ENCODE results near the gene LNPEP. TPM values are rescaled to one million over a fixed set of nuclear protein-coding genes. Genes with fewer than 3 reads are reported as not detected.
"Not testable (repeated sequence)": the region's sequence is repeated elsewhere in the genome, so short reads cannot be mapped to it uniquely, and the experiment has no call there.

LNPEP gene
- total and polyA plus RNA-seq, 2 donors from 2014 or later = 6.5 to 74.3 TPM

DNA sequence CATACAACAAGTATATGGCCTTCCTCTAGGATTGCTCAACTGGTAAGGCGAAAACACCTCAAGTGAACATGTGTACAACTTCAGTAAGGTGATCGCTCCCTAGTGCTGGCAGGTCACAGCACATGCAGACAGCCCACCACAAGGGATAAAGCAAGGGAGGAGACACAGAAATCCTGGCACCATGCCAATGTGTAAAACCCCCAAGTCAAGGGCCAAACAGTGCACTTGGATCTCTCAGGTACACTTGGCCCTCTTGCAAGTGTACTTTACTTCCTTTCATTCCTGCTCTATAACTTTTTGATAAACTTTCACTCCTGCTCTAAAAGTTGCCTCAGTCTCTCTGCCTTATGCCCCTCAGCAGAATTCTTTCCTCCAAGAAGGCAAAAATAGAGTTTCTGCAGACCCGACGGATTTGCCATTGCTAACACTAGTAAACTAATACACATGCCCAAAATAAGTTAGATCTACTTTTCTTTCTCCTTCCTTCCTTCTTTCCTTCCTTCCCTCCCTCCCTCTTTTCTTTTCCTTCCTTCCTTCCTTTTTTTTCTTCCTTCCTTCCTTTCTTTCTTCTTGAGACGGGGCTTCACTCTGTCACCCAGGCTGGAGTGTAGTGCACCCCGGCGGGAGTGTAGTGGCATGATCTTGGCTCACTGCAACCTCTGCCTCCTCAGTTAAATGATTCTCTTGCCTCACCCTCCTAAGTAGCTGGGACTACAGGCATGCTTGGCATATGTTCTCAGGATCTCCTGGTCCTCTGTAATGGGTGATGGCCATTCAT, 6.8 kb upstream of the LNPEP start:
- DNase-seq (no peak), FAIRE-seq (no peak)
- no peaks in the 10 kb centered on the region for H3K36me3 ChIP-seq (ENCODE audit: control insufficient read depth in 2 of 3, insufficient read depth in 3 of 3, low read length in 3 of 3)
- H3K9ac ChIP-seq (ENCODE audit: low read length in 3 of 3) = no peak overlapping the region
- TF ChIP-seq, protein P1, sequence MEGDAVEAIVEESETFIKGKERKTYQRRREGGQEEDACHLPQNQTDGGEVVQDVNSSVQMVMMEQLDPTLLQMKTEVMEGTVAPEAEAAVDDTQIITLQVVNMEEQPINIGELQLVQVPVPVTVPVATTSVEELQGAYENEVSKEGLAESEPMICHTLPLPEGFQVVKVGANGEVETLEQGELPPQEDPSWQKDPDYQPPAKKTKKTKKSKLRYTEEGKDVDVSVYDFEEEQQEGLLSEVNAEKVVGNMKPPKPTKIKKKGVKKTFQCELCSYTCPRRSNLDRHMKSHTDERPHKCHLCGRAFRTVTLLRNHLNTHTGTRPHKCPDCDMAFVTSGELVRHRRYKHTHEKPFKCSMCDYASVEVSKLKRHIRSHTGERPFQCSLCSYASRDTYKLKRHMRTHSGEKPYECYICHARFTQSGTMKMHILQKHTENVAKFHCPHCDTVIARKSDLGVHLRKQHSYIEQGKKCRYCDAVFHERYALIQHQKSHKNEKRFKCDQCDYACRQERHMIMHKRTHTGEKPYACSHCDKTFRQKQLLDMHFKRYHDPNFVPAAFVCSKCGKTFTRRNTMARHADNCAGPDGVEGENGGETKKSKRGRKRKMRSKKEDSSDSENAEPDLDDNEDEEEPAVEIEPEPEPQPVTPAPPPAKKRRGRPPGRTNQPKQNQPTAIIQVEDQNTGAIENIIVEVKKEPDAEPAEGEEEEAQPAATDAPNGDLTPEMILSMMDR (IDR thresholded peaks at IDR 0.05; ENCODE audit: borderline replicate concordance, extremely low read depth, insufficient read depth) = no peak
- H3K9me3 ChIP-seq (ENCODE audit: control insufficient read depth in 2 of 3, insufficient read depth in 1 of 3, low read length in 3 of 3) = no peaks in the 10 kb centered on the region
- H3K4me3 ChIP-seq (ENCODE audit: low read length in 3 of 3) = no peak overlapping the region
- H3K4me1 ChIP-seq (ENCODE audit: control insufficient read depth in 2 of 3, insufficient read depth in 2 of 3, low read depth in 1 of 3, low read length in 3 of 3) = peaks cover 0 to 10% (median 8%) of the 10 kb centered on the region in 3 donors
- H3K27ac ChIP-seq (ENCODE audit: low read depth in 2 of 2, low read length in 2 of 2) = no peak overlapping the region
- H3K27me3 ChIP-seq (ENCODE audit: control insufficient read depth, insufficient read depth, low read length) = no peaks in the 10 kb centered on the region
- intact Hi-C loops (cut with DNase I) = no loop called here

DNA sequence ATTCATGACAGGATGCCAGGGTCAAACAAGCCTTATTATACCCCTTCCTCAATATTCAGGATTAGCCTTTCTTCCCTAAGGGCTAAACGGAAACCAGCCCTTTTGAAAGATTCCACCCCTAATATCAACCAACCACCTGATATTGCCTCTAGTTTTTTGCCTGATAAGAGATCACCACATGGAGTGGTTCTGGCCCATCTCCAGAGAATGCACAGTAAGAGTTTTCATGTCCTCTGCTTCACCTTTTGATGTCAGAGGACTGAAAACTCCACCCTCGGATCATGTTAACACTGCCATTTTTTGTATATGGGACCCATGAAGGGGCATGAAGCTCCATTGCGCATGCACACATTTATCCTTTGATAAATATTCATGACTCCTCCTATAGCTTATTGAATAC, 5.8 kb upstream of the LNPEP start:
- intact Hi-C loops (cut with DNase I) = no loop called here
- Histone ChIP-seq H3K4me1 (ENCODE audit: control insufficient read depth in 2 of 3, insufficient read depth in 2 of 3, low read depth in 1 of 3, low read length in 3 of 3) (peaks cover 0 to 11% (median 10%) of the 10 kb centered on the region in 3 donors), H3K27me3 (ENCODE audit: control insufficient read depth, insufficient read depth, low read length) (no peaks in the 10 kb centered on the region), H3K36me3 (ENCODE audit: control insufficient read depth in 2 of 3, insufficient read depth in 3 of 3, low read length in 3 of 3) (no peaks in the 10 kb centered on the region), H3K9ac (ENCODE audit: low read length in 3 of 3) (no peak overlapping the region), H3K9me3 (ENCODE audit: control insufficient read depth in 2 of 3, insufficient read depth in 1 of 3, low read length in 3 of 3) (no peaks in the 10 kb centered on the region), H3K27ac (ENCODE audit: low read depth in 2 of 2, low read length in 2 of 2) (no peak overlapping the region), H3K4me3 (ENCODE audit: low read length in 3 of 3) (no peak overlapping the region)
- DNase-seq (no peak), FAIRE-seq (no peak)
- TF ChIP-seq, protein P1 (IDR thresholded peaks at IDR 0.05; ENCODE audit: borderline replicate concordance, extremely low read depth, insufficient read depth) = no peak

DNA sequence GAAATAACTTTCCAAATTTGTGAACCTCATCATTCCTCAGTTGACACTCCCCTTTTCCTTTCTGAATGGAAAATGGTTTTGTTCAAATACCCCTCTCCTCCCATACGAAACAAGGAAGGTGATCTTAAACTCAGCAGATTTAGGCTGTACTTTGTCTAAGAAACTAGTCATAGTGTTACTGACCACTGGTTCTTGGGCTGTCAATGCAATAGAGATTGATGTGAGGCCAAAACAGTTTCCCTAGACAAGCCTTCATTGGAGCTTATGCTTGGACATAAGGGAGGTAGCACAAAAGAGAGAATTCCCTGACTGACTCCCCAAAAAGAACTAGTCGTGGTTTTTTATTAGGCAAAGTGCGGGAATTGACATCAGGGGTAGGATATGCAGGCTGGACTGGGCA, 5.3 kb upstream of the LNPEP start:
- FAIRE-seq = no peak
- intact Hi-C loops (cut with DNase I) = no loop called here
- no peaks in the 10 kb centered on the region for H3K36me3 ChIP-seq (ENCODE audit: control insufficient read depth in 2 of 3, insufficient read depth in 3 of 3, low read length in 3 of 3)
- no peak overlapping the region for H3K27ac ChIP-seq (ENCODE audit: low read depth in 2 of 2, low read length in 2 of 2)
- TF ChIP-seq, protein P1 (IDR thresholded peaks at IDR 0.05; ENCODE audit: borderline replicate concordance, extremely low read depth, insufficient read depth) = no peak
- no peaks in the 10 kb centered on the region for H3K27me3 ChIP-seq (ENCODE audit: control insufficient read depth, insufficient read depth, low read length)
- H3K4me3 ChIP-seq (ENCODE audit: low read length in 3 of 3) = no peak overlapping the region
- peaks cover 0 to 11% (median 10%) of the 10 kb centered on the region in 3 donors for H3K4me1 ChIP-seq (ENCODE audit: control insufficient read depth in 2 of 3, insufficient read depth in 2 of 3, low read depth in 1 of 3, low read length in 3 of 3)
- DNase-seq = no peak
- H3K9me3 ChIP-seq (ENCODE audit: control insufficient read depth in 2 of 3, insufficient read depth in 1 of 3, low read length in 3 of 3) = no peaks in the 10 kb centered on the region
- H3K9ac ChIP-seq (ENCODE audit: low read length in 3 of 3) = no peak overlapping the region

DNA sequence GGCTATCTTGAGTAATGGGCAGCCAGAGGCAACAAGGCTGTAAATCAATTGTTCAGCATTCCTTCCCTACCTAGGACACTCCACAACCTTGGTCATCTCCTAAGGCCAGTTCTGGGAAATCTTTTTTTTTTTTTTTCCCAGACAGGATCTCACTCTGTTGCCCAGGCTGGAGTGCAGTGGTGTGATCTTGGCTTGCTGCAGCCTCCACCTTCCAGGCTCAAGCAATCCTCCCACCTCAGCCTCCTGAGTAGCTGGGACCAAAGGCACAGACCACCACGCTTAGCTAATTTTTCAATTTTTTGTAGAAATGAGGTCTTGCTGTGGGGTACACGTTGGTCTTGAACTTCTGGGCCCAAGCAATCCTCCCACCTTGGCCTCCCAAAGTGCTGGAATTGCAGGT, 4.8 kb upstream of the LNPEP start:
- intact Hi-C loops (cut with DNase I) = not testable (repeated sequence)

More for the DNA sequence above, 4.8 kb upstream of the LNPEP start:
- H3K9me3 ChIP-seq (ENCODE audit: control insufficient read depth in 2 of 3, insufficient read depth in 1 of 3, low read length in 3 of 3); H3K4me3 ChIP-seq (ENCODE audit: low read length in 3 of 3); H3K9ac ChIP-seq (ENCODE audit: low read length in 3 of 3); H3K36me3 ChIP-seq (ENCODE audit: control insufficient read depth in 2 of 3, insufficient read depth in 3 of 3, low read length in 3 of 3); H3K27ac ChIP-seq (ENCODE audit: low read depth in 2 of 2, low read length in 2 of 2); FAIRE-seq; DNase-seq; H3K27me3 ChIP-seq (ENCODE audit: control insufficient read depth, insufficient read depth, low read length): not testable (repeated sequence)
- peaks cover 0 to 11% (median 10%) of the 10 kb centered on the region in 3 donors for H3K4me1 ChIP-seq (ENCODE audit: control insufficient read depth in 2 of 3, insufficient read depth in 2 of 3, low read depth in 1 of 3, low read length in 3 of 3)
